GM18873 (cell line): ENCODE data around the gene DDX52.
"Not testable (repeated sequence)": the region's sequence is repeated elsewhere in the genome, so short reads cannot be mapped to it uniquely, and the experiment has no call there.

Experiments
- ATAC-seq: cut with Tn5 transposase; IDR thresholded peaks from one replicate; pipeline ENCODE4 v1.9.1; 2021; ENCODE audit warnings: mild to moderate bottlenecking, moderate library complexity, moderate number of reproducible peaks; ENCODE audit not compliant: unreplicated experiment, low FRiP score

The DDX52 gene

GRCh38 chr17:37651849-37652248 is 8.6 kb upstream of the DDX52 start:
- no peak for ATAC-seq

- ATAC-seq: no peak
These were observed 7.3 kb upstream of the DDX52 start for GRCh38 chr17:37650419-37651003.

GRCh38 chr17:37648555-37648954 is 5.3 kb upstream of the DDX52 start:
- no peak for ATAC-seq

GRCh38 chr17:37647856-37648255 is 4.6 kb upstream of the DDX52 start:
- ATAC-seq: no peak

- ATAC-seq: no peak
These were observed 623 bp upstream of the DDX52 start for GRCh38 chr17:37643869-37644268.

- no peak for ATAC-seq
These were observed 565 bp downstream of the DDX52 start for GRCh38 chr17:37642681-37643080.

GRCh38 chr17:37640015-37640414 is 3.2 kb downstream of the DDX52 start:
- ATAC-seq: no peak

- no peak for ATAC-seq
These were observed 5.3 kb downstream of the DDX52 start for GRCh38 chr17:37637956-37638355.

GRCh38 chr17:37616430-37616829 is 26.8 kb downstream of the DDX52 start:
- ATAC-seq: not testable (repeated sequence)

- ATAC-seq: no peak
These were observed 28.4 kb downstream of the DDX52 start for GRCh38 chr17:37614823-37615222.

GRCh38 chr17:37614391-37614790 is 28.9 kb downstream of the DDX52 start:
- no peak for ATAC-seq

GRCh38 chr17:37610971-37611370 is 32.3 kb downstream of the DDX52 start:
- no peak for ATAC-seq

GRCh38 chr17:37610041-37610420 is 33.2 kb downstream of the DDX52 start:
- ATAC-seq: not testable (repeated sequence)

GRCh38 chr17:37609170-37610040 is 33.8 kb downstream of the DDX52 start, which contains the start of gene SYNRG:
Gene SYNRG, minus strand, starts transcription at chr17:37609418. Its CDS starts 63 bp downstream, at chr17:37609355.
- ATAC-seq: peak; percentile 85

- peak; percentile 15 for ATAC-seq
These were observed 34.7 kb downstream of the DDX52 start for GRCh38 chr17:37608351-37609169.

GRCh38 chr17:37607637-37608331 is 35.5 kb downstream of the DDX52 start:
- ATAC-seq: no peak

GRCh38 chr17:37605813-37606505 is 37.3 kb downstream of the DDX52 start:
- no peak for ATAC-seq

- ATAC-seq: no peak
These were observed 38.2 kb downstream of the DDX52 start for GRCh38 chr17:37605081-37605480.

GRCh38 chr17:37604556-37604955 is 38.7 kb downstream of the DDX52 start:
- no peak for ATAC-seq

- ATAC-seq: no peak
These were observed 45.1 kb downstream of the DDX52 start for GRCh38 chr17:37598145-37598544.
